K562 (cell line): ENCODE data around the gene OPHN1. TPM values are rescaled to one million over a fixed set of nuclear protein-coding genes. Genes with fewer than 3 reads are reported as not detected.

Source experiments
- ARNT ChIP-seq, 2 experiments: fragments of 450-650 bp; IDR thresholded peaks; 2 replicates each; pipeline ENCODE4 v1.6.1; 2016; ENCODE audit warnings: mild to moderate bottlenecking in 1 of 2
- ATF3 ChIP-seq, 2 experiments: fragments of 450-650 bp in 1 of 2; sonication (generic) in 1 of 2; formaldehyde crosslinking in 1 of 2; IDR thresholded peaks in 1 of 2; conservative IDR thresholded peaks in 1 of 2; 2 replicates each; pipeline versions ENCODE4 v1.6.1 to v1.8.1; 2016 to 2023; ENCODE audit warnings: mild to moderate bottlenecking in 2 of 2, moderate library complexity in 2 of 2, inconsistent platforms in 1 of 2, missing genetic modification reagents in 1 of 2
- ATF7 ChIP-seq: fragments of 450-650 bp; IDR thresholded peaks from 2 replicates; pipeline ENCODE4 v1.7.1; 2014; ENCODE audit warnings: mild to moderate bottlenecking, moderate library complexity
- BRCA1 ChIP-seq, 2 experiments: fragments of 450-650 bp in 1 of 2; sonication (generic) in 1 of 2; formaldehyde crosslinking in 1 of 2; IDR thresholded peaks; 2 replicates each; pipeline versions ENCODE4 v1.5.0 to v1.6.1; 2017 to 2020; ENCODE audit warnings: mild to moderate bottlenecking in 1 of 2, missing genetic modification reagents in 1 of 2
- CBX3 ChIP-seq, 2 experiments: IDR thresholded peaks; 1 replicate in 1 of 2; 2 replicates in 1 of 2; pipeline ENCODE4 v1.6.1; 2012; ENCODE audit warnings: inconsistent platforms in 2 of 2, low read length in 2 of 2, borderline replicate concordance in 1 of 2, control low read depth in 1 of 2
- CEBPG ChIP-seq, 3 experiments: fragments of 200-800 bp in 1 of 3; sonication (Bioruptor generic) in 1 of 3; sonication (generic) in 1 of 3; formaldehyde crosslinking in 1 of 3; IDR thresholded peaks in 2 of 3; conservative IDR thresholded peaks in 1 of 3; 2 replicates each; pipeline versions ENCODE4 v1.6.1 to v1.8.0; 2016 to 2022; ENCODE audit warnings: missing compliant biosample characterization in 2 of 3, missing genetic modification characterization in 2 of 3, mild to moderate bottlenecking in 1 of 3, missing genetic modification reagents in 1 of 3
- CXXC5 ChIP-seq: fragments of 250-450 bp; sonication (Bioruptor Pico); IDR thresholded peaks from 2 replicates; pipeline ENCODE4 v1.8.0; 2022; ENCODE audit warnings: inconsistent platforms, mild to moderate bottlenecking, moderate library complexity
- ETS2 ChIP-seq: IDR thresholded peaks from 2 replicates; pipeline ENCODE4 v1.6.1; 2016; ENCODE audit warnings: borderline replicate concordance, missing genetic modification characterization, mild to moderate bottlenecking, moderate library complexity, missing compliant biosample characterization; ENCODE audit not compliant: poor library complexity, severe bottlenecking
- FOSL1 ChIP-seq: fragments of 200-800 bp; sonication (Bioruptor generic); conservative IDR thresholded peaks from 2 replicates; pipeline ENCODE4 v1.6.1; 2016; ENCODE audit warnings: missing genetic modification characterization, missing compliant biosample characterization
- NR2C2 ChIP-seq, 2 experiments: fragments of 200-800 bp in 1 of 2; sonication (Bioruptor generic) in 1 of 2; sonication (generic) in 1 of 2; formaldehyde crosslinking in 1 of 2; IDR thresholded peaks; 2 replicates each; pipeline versions ENCODE4 v1.6.1 to v1.8.0; 2016 to 2022; ENCODE audit warnings: mild to moderate bottlenecking in 1 of 2, missing compliant biosample characterization in 1 of 2, missing genetic modification characterization in 1 of 2, missing genetic modification reagents in 1 of 2
- PKNOX1 ChIP-seq: fragments of 450-650 bp; IDR thresholded peaks from 2 replicates; pipeline ENCODE4 v1.6.1; 2016
- RFX1 ChIP-seq: fragments of 450-650 bp; IDR thresholded peaks from 2 replicates; pipeline ENCODE4 v1.6.1; 2016; ENCODE audit warnings: mild to moderate bottlenecking, moderate library complexity
- TAF7 ChIP-seq: fragments of 450-650 bp; IDR thresholded peaks from 2 replicates; pipeline ENCODE4 v1.6.1; 2016; ENCODE audit warnings: missing genetic modification characterization, missing compliant biosample characterization
- THRAP3 ChIP-seq: fragments of 450-650 bp; IDR thresholded peaks from 2 replicates; pipeline ENCODE4 v1.6.1; 2016; ENCODE audit warnings: mild to moderate bottlenecking, inconsistent platforms, borderline replicate concordance
- ZEB2 ChIP-seq: fragments of 450-650 bp; IDR thresholded peaks from 2 replicates; pipeline ENCODE4 v1.6.1; 2016
- ZNF146 ChIP-seq: IDR thresholded peaks from one replicate; pipeline ENCODE4 v1.6.1; 2018; ENCODE audit warnings: missing compliant biosample characterization; ENCODE audit not compliant: unreplicated experiment
- ZNF668 ChIP-seq: fragments of 250-450 bp; sonication (Bioruptor Pico); IDR thresholded peaks from 2 replicates; pipeline ENCODE4 v1.8.0; 2022; ENCODE audit warnings: mild to moderate bottlenecking, inconsistent platforms
- polyA plus RNA-seq, 8 experiments: library from polyadenylated mRNA; depleted of rRNA in 4 of 8; stranded (reverse) in 5 of 8; unstranded in 3 of 8; fragments of >200 nt; fragmentation: Nextera tagmentation in 2 of 8; fragmentation: Illumina TruSeq in 1 of 8; extraction: Ambion mirVana in 2 of 8; extraction: Trizol in 1 of 8; gene quantifications; 2 replicates each; pipeline versions ENCODE4 v1.2.1 to v1.2.3, GENCODE V29; 2011 to 2014; ENCODE audit warnings: inconsistent platforms in 1 of 8, missing spikeins in 1 of 8
- total RNA-seq, 7 experiments: library from RNA; depleted of rRNA in 6 of 7; stranded (reverse); fragments of >200 nt in 6 of 7; fragmentation: Illumina TruSeq in 2 of 7; extraction: Trizol in 2 of 7; gene quantifications; 2 replicates each; pipeline versions ENCODE4 v1.2.1 to v1.2.3, GENCODE V29; 2011 to 2021; ENCODE audit warnings: low replicate concordance in 1 of 7
- TF ChIP-seq, protein P1 (sequence below): fragments of 450-650 bp; IDR thresholded peaks from 2 replicates; pipeline ENCODE4 v1.6.1; 2016; ENCODE audit warnings: borderline replicate concordance

The OPHN1 gene
- total and polyA plus RNA-seq, 9 of the 15 experiments (the other 6 are each of a cell fraction or from before 2014, with no cell fraction given) = 0.28 to 1.8 (median 1.0) TPM

DNA sequence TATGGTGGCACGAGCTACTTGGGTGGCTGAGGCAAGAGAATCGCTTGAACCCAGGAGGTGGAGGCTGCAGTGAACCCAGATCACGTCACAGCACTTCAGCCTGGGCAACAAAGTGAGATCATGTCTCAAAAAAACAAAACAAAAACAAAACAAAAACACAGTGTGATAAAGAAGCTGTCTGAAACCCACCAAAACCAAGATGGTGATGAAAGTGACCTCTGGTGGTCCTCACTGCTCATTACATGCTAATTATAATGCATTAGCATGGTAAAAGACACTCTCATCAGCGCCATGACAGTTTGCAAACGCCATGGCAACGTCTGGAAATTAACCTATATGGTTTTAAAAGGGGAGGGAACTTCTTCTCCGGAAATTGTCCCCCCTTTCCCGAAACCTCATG lies 29.4 kb upstream of the OPHN1 start (continued):
- TF ChIP-seq, protein P1, sequence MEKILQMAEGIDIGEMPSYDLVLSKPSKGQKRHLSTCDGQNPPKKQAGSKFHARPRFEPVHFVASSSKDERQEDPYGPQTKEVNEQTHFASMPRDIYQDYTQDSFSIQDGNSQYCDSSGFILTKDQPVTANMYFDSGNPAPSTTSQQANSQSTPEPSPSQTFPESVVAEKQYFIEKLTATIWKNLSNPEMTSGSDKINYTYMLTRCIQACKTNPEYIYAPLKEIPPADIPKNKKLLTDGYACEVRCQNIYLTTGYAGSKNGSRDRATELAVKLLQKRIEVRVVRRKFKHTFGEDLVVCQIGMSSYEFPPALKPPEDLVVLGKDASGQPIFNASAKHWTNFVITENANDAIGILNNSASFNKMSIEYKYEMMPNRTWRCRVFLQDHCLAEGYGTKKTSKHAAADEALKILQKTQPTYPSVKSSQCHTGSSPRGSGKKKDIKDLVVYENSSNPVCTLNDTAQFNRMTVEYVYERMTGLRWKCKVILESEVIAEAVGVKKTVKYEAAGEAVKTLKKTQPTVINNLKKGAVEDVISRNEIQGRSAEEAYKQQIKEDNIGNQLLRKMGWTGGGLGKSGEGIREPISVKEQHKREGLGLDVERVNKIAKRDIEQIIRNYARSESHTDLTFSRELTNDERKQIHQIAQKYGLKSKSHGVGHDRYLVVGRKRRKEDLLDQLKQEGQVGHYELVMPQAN = no peak
- TF ChIP-seq CBX3 (IDR thresholded peaks at IDR 0.05; ENCODE audit: borderline replicate concordance in 1 of 2, low read length in 2 of 2) (0 out of 3 replicates have a peak, but pooled peaks of 1 of the 2 experiments have one; percentile 39), PKNOX1 (peak; percentile 77), ARNT (IDR thresholded peaks at IDR 0.05) (0 out of 4 replicates have a peak, but pooled peaks of 1 of the 2 experiments have one; percentile 47), ATF3 (IDR thresholded peaks at IDR 0.05) (peak; percentile 44; the same call in 1 of the 2 replicates), ATF3 (CRISPR knock-in tag; conservative IDR thresholded peaks at IDR 0.05) (no peak), ZNF146 (CRISPR knock-in tag) (no peak), CEBPG (CRISPR knock-in tag; IDR thresholded peaks at IDR 0.05) (no peak), CEBPG (tag; conservative IDR thresholded peaks at IDR 0.05 in 1 of 2, IDR thresholded peaks at IDR 0.05 in 1 of 2) (no peak), ZNF668 (CRISPR knock-in tag) (no peak), CXXC5 (no peak), ZEB2 (peak; percentile 51; the same call in 1 of the 2 replicates), ETS2 (tag) (no peak), NR2C2 (CRISPR knock-in tag; IDR thresholded peaks at IDR 0.05) (no peak), NR2C2 (tag; IDR thresholded peaks at IDR 0.05) (peak; percentile 1; the same call in 1 of the 2 replicates), THRAP3 (no peak), FOSL1 (tag) (peak; percentile 28; the same call in 1 of the 2 replicates), BRCA1 (IDR thresholded peaks at IDR 0.05) (no peak), BRCA1 (CRISPR knock-in tag; IDR thresholded peaks at IDR 0.05) (no peak), TAF7 (tag) (no peak), ATF7 (peak; percentile 71), RFX1 (peak; percentile 86)
